ENCODE data around the gene ANAPC16. TPM values are rescaled to one million over a fixed set of nuclear protein-coding genes. Genes with fewer than 3 reads are reported as not detected.

ANAPC16 gene
- total RNA-seq, 1 donor from 2014 or later, result 54.4 TPM

GRCh38 chr10:72250666-72251065, 34.9 kb downstream of the ANAPC16 start:
- no peak for TF ChIP-seq CTCF (IDR thresholded peaks at IDR 0.05)
- no peak overlapping the region for H3K4me3 Mint-ChIP-seq (ENCODE audit: unreplicated experiment)
- H3K9me3 Mint-ChIP-seq (ENCODE audit: low read depth), result no peaks in the 10 kb centered on the region
- peak overlapping the region; percentile 68 for H3K27ac Mint-ChIP-seq (ENCODE audit: unreplicated experiment)
- DNase-seq (ENCODE audit: low spot score), result peak; percentile 36
- peaks cover 69% of the 10 kb centered on the region for H3K4me1 Mint-ChIP-seq (ENCODE audit: low read depth)
- H3K36me3 Mint-ChIP-seq (ENCODE audit: low read depth), result no peaks in the 10 kb centered on the region
- H3K27me3 Mint-ChIP-seq (ENCODE audit: low read depth), result no peaks in the 10 kb centered on the region

GRCh38 chr10:72251635-72252034, 35.8 kb downstream of the ANAPC16 start:
- H3K27ac Mint-ChIP-seq (ENCODE audit: unreplicated experiment), result no peak overlapping the region

GRCh38 chr10:72252972-72253371, 37.2 kb downstream of the ANAPC16 start:
- no peak for TF ChIP-seq CTCF (IDR thresholded peaks at IDR 0.05)
- Mint-ChIP-seq H3K27me3 (ENCODE audit: low read depth) (no peaks in the 10 kb centered on the region), H3K4me3 (ENCODE audit: unreplicated experiment) (no peak overlapping the region), H3K27ac (ENCODE audit: unreplicated experiment) (peak overlapping the region; percentile 33), H3K9me3 (ENCODE audit: low read depth) (no peaks in the 10 kb centered on the region), H3K4me1 (ENCODE audit: low read depth) (peaks cover 67% of the 10 kb centered on the region), H3K36me3 (ENCODE audit: low read depth) (no peaks in the 10 kb centered on the region)
- DNase-seq (ENCODE audit: low spot score), result no peak

More at GRCh38 chr10:72251635-72252034, 35.8 kb downstream of the ANAPC16 start:
- Mint-ChIP-seq H3K9me3 (ENCODE audit: low read depth) (no peaks in the 10 kb centered on the region), H3K4me3 (ENCODE audit: unreplicated experiment) (no peak overlapping the region), H3K4me1 (ENCODE audit: low read depth) (peaks cover 68% of the 10 kb centered on the region), H3K36me3 (ENCODE audit: low read depth) (no peaks in the 10 kb centered on the region), H3K27me3 (ENCODE audit: low read depth) (no peaks in the 10 kb centered on the region)
- no peak for DNase-seq (ENCODE audit: low spot score)
- TF ChIP-seq CTCF (IDR thresholded peaks at IDR 0.05), result no peak

- no peak for DNase-seq (ENCODE audit: low spot score)
- Mint-ChIP-seq H3K4me3 (ENCODE audit: unreplicated experiment) (no peak overlapping the region), H3K36me3 (ENCODE audit: low read depth) (no peaks in the 10 kb centered on the region), H3K27me3 (ENCODE audit: low read depth) (no peaks in the 10 kb centered on the region), H3K4me1 (ENCODE audit: low read depth) (peaks cover 62% of the 10 kb centered on the region), H3K27ac (ENCODE audit: unreplicated experiment) (no peak overlapping the region), H3K9me3 (ENCODE audit: low read depth) (no peaks in the 10 kb centered on the region)
- TF ChIP-seq CTCF (IDR thresholded peaks at IDR 0.05), result no peak
Observed at GRCh38 chr10:72253578-72253977, 37.8 kb downstream of the ANAPC16 start.

- DNase-seq (ENCODE audit: low spot score), result peak; percentile 90
- peak; percentile 33 for TF ChIP-seq CTCF (IDR thresholded peaks at IDR 0.05)
- peaks cover 67% of the 10 kb centered on the region for H3K4me1 Mint-ChIP-seq (ENCODE audit: low read depth)
- H3K27me3 Mint-ChIP-seq (ENCODE audit: low read depth), result no peaks in the 10 kb centered on the region
- H3K36me3 Mint-ChIP-seq (ENCODE audit: low read depth), result no peaks in the 10 kb centered on the region
- H3K27ac Mint-ChIP-seq (ENCODE audit: unreplicated experiment), result peak overlapping the region; percentile 87
- peak overlapping the region; percentile 46 for H3K4me3 Mint-ChIP-seq (ENCODE audit: unreplicated experiment)
- no peaks in the 10 kb centered on the region for H3K9me3 Mint-ChIP-seq (ENCODE audit: low read depth)
Observed at GRCh38 chr10:72254813-72255568, 39.2 kb downstream of the ANAPC16 start.
